Heart left ventricle (tissue), 13 donors: Measurements from ENCODE around the gene MLST8.

Experiments
- CTCF ChIP-seq, 12 donors: fragments of 200-600 bp; sonication (generic) in 4 of 12; IDR thresholded peaks; one replicate each; pipeline versions ENCODE4 v1.5.0 to v1.8.0; 2018 to 2022; ENCODE audit warnings: antibody characterized with exemption in 12 of 12, mild to moderate bottlenecking in 5 of 12
- POLR2A ChIP-seq, 2 donors: fragments of 450-650 bp; IDR thresholded peaks; one replicate each; pipeline ENCODE4 v1.6.1; 2017; ENCODE audit warnings: antibody characterized with exemption in 2 of 2, mild to moderate bottlenecking in 2 of 2, moderate library complexity in 2 of 2
- donor health status: ischemic (EF 13 %, LVEDD 7.1; RV severe dilation, severe dysfunction).
- donor health status: DM: no; HTN: yes; CAD: no.
- donor health status: DM: no; HTN: no; CAD: no.
- donor health status: ischemic (EF 25% LVEDD 6.9; RV normal size, moderate dysfunction).
- donor health status: ischemic (EF 25% LVEDD 5.7; RV mildly dilated, moderate dysfunction).
- donor health status: ischemic (EF 35%, LVEDD 5.7; RV mildly dilated, moderate dysfunction).
- donor health status: nonischemic (EF 11% LVEDD 7.7; RV severe dilation, severe dysfunction).
- donor health status: DM: yes; HTN: yes; CAD: no.
- donor health status: PGD.
- donor health status: ischemic (EF 29% LVEDD 5.4; RV normal size, mild dysfunction).
- donor health status: nonischemic (EF 23%, LVEDD 6.1; RV moderate dilation, normal function).

DNA sequence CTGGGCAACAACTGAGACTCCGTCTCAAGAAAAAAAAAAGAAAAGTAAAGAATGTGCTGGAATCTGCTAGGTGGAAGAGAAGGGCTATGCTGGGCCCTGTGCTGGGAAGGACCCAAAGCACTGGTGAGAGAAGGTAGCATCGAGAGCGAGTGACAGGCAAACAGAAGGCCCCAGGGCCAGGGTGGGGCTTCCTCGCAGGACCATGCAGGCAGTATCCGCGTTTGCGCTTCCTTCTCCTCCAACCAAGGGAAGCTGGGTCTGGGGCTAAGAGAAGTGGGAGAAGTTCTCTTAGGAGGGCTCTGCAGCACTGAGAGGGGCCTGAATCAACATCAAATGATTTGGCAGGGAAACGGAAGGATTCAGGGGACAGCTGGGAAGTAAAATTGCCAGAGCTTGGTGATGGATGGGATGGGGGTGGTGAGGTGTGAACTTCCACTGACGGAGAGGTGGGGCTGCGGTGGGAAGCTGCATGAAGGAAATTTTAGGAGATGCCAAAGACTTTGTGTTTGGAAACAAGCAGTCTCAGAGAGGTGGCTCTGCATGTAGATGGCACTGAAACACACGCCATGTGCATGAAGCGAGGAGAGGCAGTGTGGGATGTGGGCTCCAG, 51.4 kb downstream of the MLST8 start:
- no peak for TF ChIP-seq CTCF (IDR thresholded peaks at IDR 0.05)
- TF ChIP-seq POLR2A (IDR thresholded peaks at IDR 0.05) = no peak
